ENCODE measurements around the gene PTPRT. TPM values are rescaled to one million over a fixed set of nuclear protein-coding genes. Genes with fewer than 3 reads are reported as not detected.

The PTPRT gene
- total and polyA plus RNA-seq, 2 donors (not counting 1 experiment from before 2014, with no cell fraction given), result not detected

DNA sequence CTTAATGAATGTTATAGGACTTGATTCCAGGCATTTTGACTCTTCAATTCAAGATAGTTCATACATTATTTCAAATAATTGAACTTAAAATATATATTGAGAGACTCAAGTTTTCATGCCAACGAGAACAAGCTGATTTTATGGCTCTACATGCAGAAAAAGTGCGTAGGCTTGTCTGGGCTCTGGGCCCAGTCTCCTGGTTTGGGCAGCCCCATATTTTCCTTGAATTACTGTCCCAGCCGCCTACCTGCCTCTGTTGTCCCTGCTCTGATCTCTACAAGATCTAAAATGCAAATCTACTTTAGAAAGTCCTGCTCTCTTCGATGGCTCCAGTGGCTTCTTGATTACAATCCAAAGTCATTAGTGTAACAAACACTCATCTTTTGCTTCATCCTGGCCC lies 1034.1 kb downstream of the PTPRT start:
- Histone ChIP-seq H2AFZ (ENCODE audit: low read length) (no peak overlapping the region), H3K27ac (ENCODE audit: insufficient read depth, low read length) (no peak overlapping the region), H3K4me3 (replicated peaks in 1 of 4; ENCODE audit: control extremely low read depth in 1 of 4, insufficient read depth in 1 of 4, low read depth in 3 of 4, low read length in 4 of 4) (no peak overlapping the region), H3K36me3 (ENCODE audit: control insufficient read depth, insufficient read depth, low read length) (no peaks in the 10 kb centered on the region), H3K79me2 (ENCODE audit: control insufficient read depth, insufficient read depth, low read length) (no peaks in the 10 kb centered on the region), H3K9me3 (ENCODE audit: control insufficient read depth, insufficient read depth, low read depth, low read length) (no peaks in the 10 kb centered on the region), H3K4me2 (ENCODE audit: extremely low read depth, insufficient read depth, low read length) (no peak overlapping the region), H4K20me1 (ENCODE audit: control insufficient read depth, extremely low read depth, insufficient read depth, low read length) (no peaks in the 10 kb centered on the region), H3K4me1 (ENCODE audit: control insufficient read depth, extremely low read depth, insufficient read depth, low read length) (no peaks in the 10 kb centered on the region), H3K27me3 (ENCODE audit: control insufficient read depth, insufficient read depth, low read length) (no peaks in the 10 kb centered on the region), H3K9ac (ENCODE audit: insufficient read depth, low read length) (no peak overlapping the region)
- DNase-seq (ENCODE audit: low read depth in 2 of 2), result no peak
- TF ChIP-seq, protein P1, sequence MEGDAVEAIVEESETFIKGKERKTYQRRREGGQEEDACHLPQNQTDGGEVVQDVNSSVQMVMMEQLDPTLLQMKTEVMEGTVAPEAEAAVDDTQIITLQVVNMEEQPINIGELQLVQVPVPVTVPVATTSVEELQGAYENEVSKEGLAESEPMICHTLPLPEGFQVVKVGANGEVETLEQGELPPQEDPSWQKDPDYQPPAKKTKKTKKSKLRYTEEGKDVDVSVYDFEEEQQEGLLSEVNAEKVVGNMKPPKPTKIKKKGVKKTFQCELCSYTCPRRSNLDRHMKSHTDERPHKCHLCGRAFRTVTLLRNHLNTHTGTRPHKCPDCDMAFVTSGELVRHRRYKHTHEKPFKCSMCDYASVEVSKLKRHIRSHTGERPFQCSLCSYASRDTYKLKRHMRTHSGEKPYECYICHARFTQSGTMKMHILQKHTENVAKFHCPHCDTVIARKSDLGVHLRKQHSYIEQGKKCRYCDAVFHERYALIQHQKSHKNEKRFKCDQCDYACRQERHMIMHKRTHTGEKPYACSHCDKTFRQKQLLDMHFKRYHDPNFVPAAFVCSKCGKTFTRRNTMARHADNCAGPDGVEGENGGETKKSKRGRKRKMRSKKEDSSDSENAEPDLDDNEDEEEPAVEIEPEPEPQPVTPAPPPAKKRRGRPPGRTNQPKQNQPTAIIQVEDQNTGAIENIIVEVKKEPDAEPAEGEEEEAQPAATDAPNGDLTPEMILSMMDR (conservative IDR thresholded peaks at IDR 0.05 in 1 of 2, IDR thresholded peaks at IDR 0.05 in 1 of 2; ENCODE audit: low read depth in 1 of 2, low read length in 2 of 2), result no peak
- TF ChIP-seq EZH2 (IDR thresholded peaks at IDR 0.05; ENCODE audit: low read length, missing control alignments), result no peak

DNA sequence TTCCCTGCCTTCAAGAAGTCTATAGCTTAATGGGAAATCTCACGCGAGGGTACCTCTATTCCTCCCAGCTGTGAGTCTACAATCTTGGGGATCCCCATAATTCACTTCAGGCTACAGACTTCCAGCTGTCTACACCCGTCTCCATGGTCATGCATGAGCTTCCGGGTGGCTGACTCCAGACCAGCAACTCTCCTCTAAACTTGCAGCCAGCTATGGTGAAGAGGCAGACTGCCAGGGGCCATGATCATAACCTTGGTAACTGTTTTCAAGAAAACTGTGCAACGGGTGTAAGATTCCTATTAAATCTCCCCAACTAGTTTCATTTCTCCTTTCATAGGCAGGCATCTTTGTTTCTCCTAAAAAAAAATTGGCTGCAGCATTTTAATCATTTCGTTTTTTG lies 1037.1 kb downstream of the PTPRT start:
- H3K79me2 ChIP-seq (ENCODE audit: control insufficient read depth, insufficient read depth, low read length), result no peaks in the 10 kb centered on the region
- TF ChIP-seq EZH2 (IDR thresholded peaks at IDR 0.05; ENCODE audit: low read length, missing control alignments), result no peak
- TF ChIP-seq, protein P1 (conservative IDR thresholded peaks at IDR 0.05 in 1 of 2, IDR thresholded peaks at IDR 0.05 in 1 of 2; ENCODE audit: low read depth in 1 of 2, low read length in 2 of 2), result no peak
- no peaks in the 10 kb centered on the region for H3K9me3 ChIP-seq (ENCODE audit: control insufficient read depth, insufficient read depth, low read depth, low read length)

DNA sequence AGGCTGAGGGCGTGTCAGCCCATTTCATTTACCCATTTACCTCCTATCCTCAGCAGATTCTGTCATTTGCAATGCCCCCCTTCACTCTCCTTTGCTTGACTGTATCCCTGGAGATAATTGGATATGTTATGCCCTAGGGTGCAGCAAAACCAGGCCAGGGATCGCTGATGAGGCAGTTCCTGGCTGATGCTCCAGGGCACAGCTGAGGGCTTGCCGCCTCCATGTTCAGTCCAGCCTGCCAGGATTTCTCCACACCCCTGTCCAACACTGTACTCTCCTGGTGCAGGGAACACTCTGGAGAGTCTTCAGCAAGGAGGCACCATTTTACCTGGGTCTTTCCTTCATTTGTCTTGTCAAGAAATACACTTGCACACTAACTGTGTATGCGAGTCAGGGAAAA lies 1039.5 kb downstream of the PTPRT start:
- TF ChIP-seq, protein P1 (conservative IDR thresholded peaks at IDR 0.05 in 1 of 2, IDR thresholded peaks at IDR 0.05 in 1 of 2; ENCODE audit: low read depth in 1 of 2, low read length in 2 of 2), result no peak
- no peak for TF ChIP-seq EZH2 (IDR thresholded peaks at IDR 0.05; ENCODE audit: low read length, missing control alignments)
- Histone ChIP-seq H4K20me1 (ENCODE audit: control insufficient read depth, extremely low read depth, insufficient read depth, low read length) (no peaks in the 10 kb centered on the region), H3K9ac (ENCODE audit: insufficient read depth, low read length) (no peak overlapping the region), H3K27ac (ENCODE audit: insufficient read depth, low read length) (no peak overlapping the region), H2AFZ (ENCODE audit: low read length) (no peak overlapping the region), H3K9me3 (ENCODE audit: control insufficient read depth, insufficient read depth, low read depth, low read length) (no peaks in the 10 kb centered on the region), H3K79me2 (ENCODE audit: control insufficient read depth, insufficient read depth, low read length) (no peaks in the 10 kb centered on the region), H3K36me3 (ENCODE audit: control insufficient read depth, insufficient read depth, low read length) (no peaks in the 10 kb centered on the region), H3K27me3 (ENCODE audit: control insufficient read depth, insufficient read depth, low read length) (no peaks in the 10 kb centered on the region), H3K4me3 (replicated peaks in 1 of 4; ENCODE audit: control extremely low read depth in 1 of 4, insufficient read depth in 1 of 4, low read depth in 3 of 4, low read length in 4 of 4) (no peak overlapping the region), H3K4me2 (ENCODE audit: extremely low read depth, insufficient read depth, low read length) (no peak overlapping the region), H3K4me1 (ENCODE audit: control insufficient read depth, extremely low read depth, insufficient read depth, low read length) (no peaks in the 10 kb centered on the region)
- no peak for DNase-seq (ENCODE audit: low read depth in 2 of 2)

More for the DNA sequence above, 1037.1 kb downstream of the PTPRT start:
- Histone ChIP-seq H3K36me3 (ENCODE audit: control insufficient read depth, insufficient read depth, low read length) (no peaks in the 10 kb centered on the region), H3K9ac (ENCODE audit: insufficient read depth, low read length) (no peak overlapping the region), H3K27me3 (ENCODE audit: control insufficient read depth, insufficient read depth, low read length) (no peaks in the 10 kb centered on the region), H2AFZ (ENCODE audit: low read length) (no peak overlapping the region), H3K4me1 (ENCODE audit: control insufficient read depth, extremely low read depth, insufficient read depth, low read length) (no peaks in the 10 kb centered on the region), H3K4me2 (ENCODE audit: extremely low read depth, insufficient read depth, low read length) (no peak overlapping the region), H4K20me1 (ENCODE audit: control insufficient read depth, extremely low read depth, insufficient read depth, low read length) (no peaks in the 10 kb centered on the region), H3K27ac (ENCODE audit: insufficient read depth, low read length) (no peak overlapping the region), H3K4me3 (replicated peaks in 1 of 4; ENCODE audit: control extremely low read depth in 1 of 4, insufficient read depth in 1 of 4, low read depth in 3 of 4, low read length in 4 of 4) (no peak overlapping the region)
- no peak for DNase-seq (ENCODE audit: low read depth in 2 of 2)
